PFSK-1 (cell line): ENCODE data around the gene ZFHX3.

Experiments
- FOXP2 ChIP-seq: optimal IDR thresholded peaks from 2 replicates; pipeline ENCODE3; 2011; ENCODE audit warnings: borderline replicate concordance, control low read depth, inconsistent platforms; ENCODE audit not compliant: insufficient read depth; ENCODE audit errors: extremely low read length, extremely low read depth
- POLR2AphosphoS5 ChIP-seq: IDR thresholded peaks from 2 replicates; pipeline ENCODE4 v1.6.1; 2012; ENCODE audit warnings: low read depth, mild to moderate bottlenecking, control low read depth, low read length, moderate library complexity
- REST ChIP-seq, 2 experiments: IDR thresholded peaks; 2 replicates each; pipeline versions ENCODE4 v1.6.1 to v1.8.0; 2011 to 2012; ENCODE audit warnings: low read depth in 2 of 2, low read length in 2 of 2, control low read depth in 1 of 2, inconsistent platforms in 1 of 2, mild to moderate bottlenecking in 1 of 2, moderate library complexity in 1 of 2; ENCODE audit not compliant: insufficient read depth in 1 of 2
- SIN3A ChIP-seq: IDR thresholded peaks from 2 replicates; pipeline ENCODE4 v1.6.1; 2012; ENCODE audit warnings: mild to moderate bottlenecking, low read length, moderate library complexity, borderline replicate concordance; ENCODE audit not compliant: insufficient read depth
- TAF1 ChIP-seq: IDR thresholded peaks from 2 replicates; pipeline ENCODE4 v1.6.1; 2012; ENCODE audit warnings: low read length, control low read depth, borderline replicate concordance; ENCODE audit not compliant: insufficient read depth

ZFHX3 gene

DNA sequence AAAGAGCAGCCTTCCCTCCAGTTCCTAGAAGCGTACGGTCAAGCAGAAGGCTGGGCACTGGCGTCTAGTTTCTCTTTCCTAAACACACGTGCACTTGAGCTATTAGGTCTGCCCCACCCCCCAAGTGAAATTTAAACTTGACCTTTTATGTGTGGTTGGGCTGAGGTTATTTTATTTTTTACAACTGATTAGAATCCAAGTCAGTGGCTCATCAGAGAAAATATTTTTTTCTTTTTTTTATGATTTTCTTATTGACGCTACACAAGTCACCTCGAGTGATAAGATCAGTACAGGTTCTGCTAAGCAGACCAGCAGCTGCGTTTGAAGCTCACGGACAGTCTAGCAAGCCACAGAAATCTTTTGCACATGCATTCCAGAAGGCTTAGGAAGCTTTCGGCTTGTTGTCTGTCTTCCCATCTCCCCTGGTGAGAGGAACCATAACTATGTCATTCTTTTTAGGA, 95.1 kb downstream of the ZFHX3 start:
- no peak for TF ChIP-seq TAF1
- no peak for TF ChIP-seq REST (IDR thresholded peaks at IDR 0.05; ENCODE audit: insufficient read depth in 1 of 2, low read depth in 2 of 2, low read length in 2 of 2)
- TF ChIP-seq FOXP2, result no peak
- TF ChIP-seq POLR2AphosphoS5, result no peak
- no peak for TF ChIP-seq SIN3A

DNA sequence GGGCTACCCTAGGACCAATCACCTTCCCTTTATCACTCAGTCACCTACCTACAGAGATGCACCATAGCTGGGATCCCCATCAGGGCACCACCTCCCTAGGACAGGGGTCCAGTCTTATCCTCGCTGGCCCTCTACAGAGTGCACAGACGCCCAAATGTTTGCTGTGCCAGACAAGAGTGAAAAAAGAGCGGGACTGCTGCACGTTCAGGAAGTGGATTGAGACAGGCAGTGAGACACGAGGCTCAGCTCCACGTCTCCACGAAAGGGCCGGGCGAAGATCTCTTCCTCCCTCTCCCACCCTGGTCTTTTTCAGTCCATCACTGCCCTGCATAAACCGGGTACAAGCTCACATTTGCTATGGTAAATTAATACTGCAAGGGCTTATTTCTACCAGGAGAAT, 95.5 kb downstream of the ZFHX3 start:
- TF ChIP-seq REST (IDR thresholded peaks at IDR 0.05; ENCODE audit: insufficient read depth in 1 of 2, low read depth in 2 of 2, low read length in 2 of 2), result no peak
- no peak for TF ChIP-seq POLR2AphosphoS5
- TF ChIP-seq SIN3A, result no peak
- TF ChIP-seq FOXP2, result no peak
- TF ChIP-seq TAF1, result no peak

- TF ChIP-seq SIN3A (no peak), TAF1 (no peak), FOXP2 (no peak), REST (IDR thresholded peaks at IDR 0.05; ENCODE audit: insufficient read depth in 1 of 2, low read depth in 2 of 2, low read length in 2 of 2) (no peak)
These were observed 96.0 kb downstream of the ZFHX3 start for GRCh38 chr16:72951916-72952315.

DNA sequence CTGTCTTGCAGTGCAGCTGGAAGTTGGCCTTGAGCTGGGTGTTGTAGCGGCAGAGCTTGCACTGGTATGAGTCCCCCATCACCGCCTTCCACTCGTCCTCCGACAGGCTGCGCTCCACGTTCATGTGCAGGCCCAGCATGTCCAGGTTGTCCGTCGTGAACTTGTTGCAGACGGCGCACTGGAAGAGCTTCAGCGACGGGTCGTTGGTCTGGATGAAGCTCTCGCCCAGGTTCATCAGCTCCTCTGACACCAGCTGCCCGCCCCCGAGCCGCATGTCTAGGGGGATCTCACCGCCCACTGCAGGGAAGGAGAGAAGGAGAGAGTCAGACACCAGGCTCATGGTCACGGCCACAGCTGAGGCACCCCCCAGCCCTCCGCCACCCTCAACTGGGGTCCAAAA, 97.3 kb downstream of the ZFHX3 start:
- TF ChIP-seq FOXP2 (no peak), REST (IDR thresholded peaks at IDR 0.05; ENCODE audit: insufficient read depth in 1 of 2, low read depth in 2 of 2, low read length in 2 of 2) (no peak), TAF1 (no peak), SIN3A (no peak), POLR2AphosphoS5 (no peak)

DNA sequence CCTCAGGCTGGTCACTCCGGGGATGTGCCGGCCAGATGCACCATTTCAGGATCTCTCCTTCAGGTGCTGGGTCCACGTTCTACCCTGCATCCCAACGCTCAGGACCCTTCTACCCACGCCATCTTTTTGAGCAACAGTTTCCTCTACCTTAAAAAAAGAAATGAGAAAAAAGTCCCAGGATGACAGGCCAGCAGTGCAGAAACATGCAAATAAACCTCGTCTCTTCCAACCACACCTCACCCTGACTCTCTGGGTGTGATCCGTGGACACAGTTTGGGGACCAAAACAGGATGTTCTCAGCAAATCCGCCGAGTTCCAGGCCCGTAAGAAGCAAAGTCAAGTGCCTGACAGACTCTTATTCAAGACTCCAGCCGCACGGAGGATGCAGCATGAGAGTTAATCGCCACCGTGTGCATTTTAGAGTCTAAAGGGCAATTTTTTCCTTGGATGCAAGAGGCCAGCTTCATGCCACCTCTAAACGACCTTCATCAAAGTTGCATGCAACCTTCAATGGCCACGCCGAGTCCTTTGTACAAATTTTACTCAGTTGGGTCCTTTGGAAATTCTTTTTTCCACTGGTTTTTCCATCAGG, 99.6 kb downstream of the ZFHX3 start:
- TF ChIP-seq FOXP2 (no peak), REST (IDR thresholded peaks at IDR 0.05; ENCODE audit: insufficient read depth in 1 of 2, low read depth in 2 of 2, low read length in 2 of 2) (no peak), POLR2AphosphoS5 (no peak), TAF1 (no peak), SIN3A (no peak)
